ENCODE data around the gene JUN.

GRCh38 chr1:58785442-58786058 is 1.7 kb upstream of the JUN start:
- TF ChIP-seq CTBP1 (IDR thresholded peaks at IDR 0.05; ENCODE audit: borderline replicate concordance) (no peak), ZNF384 (IDR thresholded peaks at IDR 0.05) (no peak), SUZ12 (IDR thresholded peaks at IDR 0.05) (no peak), ARNT (IDR thresholded peaks at IDR 0.05) (no peak), SP1 (IDR thresholded peaks at IDR 0.05) (no peak), FOXA1 (IDR thresholded peaks at IDR 0.05) (no peak)

Measured in HEK293T (cell line).